GM12878 (cell line): ENCODE data around the gene RRP12.
A peak's percentile ranks its signal among the peaks of the same experiment; 100 is the strongest.

Source experiments
- CREB1 ChIP-seq: IDR thresholded peaks from 2 replicates; pipeline ENCODE4 v1.6.1; 2012; ENCODE audit warnings: low read depth, mild to moderate bottlenecking, inconsistent platforms
- NFIC ChIP-seq: IDR thresholded peaks from 2 replicates; pipeline ENCODE4 v1.6.1; 2012; ENCODE audit warnings: low read depth, mild to moderate bottlenecking, inconsistent platforms, low read length, moderate library complexity
- RAD51 ChIP-seq: fragments of 450-650 bp; IDR thresholded peaks from 2 replicates; pipeline ENCODE4 v1.6.1; 2016; ENCODE audit warnings: moderate library complexity, mild to moderate bottlenecking, inconsistent platforms
- SMC3 ChIP-seq: IDR thresholded peaks from 2 replicates; pipeline ENCODE4 v1.6.1; 2011; ENCODE audit warnings: low read length, improper control_type of control experiment, borderline replicate concordance
- TCF3 ChIP-seq: IDR thresholded peaks from 2 replicates; pipeline ENCODE4 v1.6.1; 2012; ENCODE audit warnings: low read depth, mild to moderate bottlenecking, low read length, borderline replicate concordance; ENCODE audit not compliant: insufficient read depth
- TCF7 ChIP-seq: IDR thresholded peaks from 2 replicates; pipeline ENCODE4 v1.6.1; 2014; ENCODE audit warnings: antibody characterized with exemption, borderline replicate concordance
- TF ChIP-seq, protein P1 (sequence below), 3 experiments: IDR thresholded peaks in 2 of 3; conservative IDR thresholded peaks in 1 of 3; 2 replicates each; pipeline ENCODE4 v1.5.1; 2011; ENCODE audit warnings: low read depth in 3 of 3, low read length in 3 of 3, mild to moderate bottlenecking in 3 of 3, control low read depth in 2 of 3, moderate library complexity in 2 of 3, inconsistent platforms in 1 of 3, mixed read lengths in 1 of 3; ENCODE audit not compliant: control insufficient read depth in 2 of 3, insufficient read depth in 1 of 3; ENCODE audit errors: extremely low read depth in 1 of 3
- TF ChIP-seq, protein P2 (sequence below): IDR thresholded peaks from 2 replicates; pipeline ENCODE4 v1.6.1; 2012; ENCODE audit warnings: mild to moderate bottlenecking, low read depth, low read length
- TF ChIP-seq, protein P3 (sequence below): IDR thresholded peaks from 2 replicates; pipeline ENCODE4 v1.6.1; 2012; ENCODE audit warnings: low read length, inconsistent platforms

DNA sequence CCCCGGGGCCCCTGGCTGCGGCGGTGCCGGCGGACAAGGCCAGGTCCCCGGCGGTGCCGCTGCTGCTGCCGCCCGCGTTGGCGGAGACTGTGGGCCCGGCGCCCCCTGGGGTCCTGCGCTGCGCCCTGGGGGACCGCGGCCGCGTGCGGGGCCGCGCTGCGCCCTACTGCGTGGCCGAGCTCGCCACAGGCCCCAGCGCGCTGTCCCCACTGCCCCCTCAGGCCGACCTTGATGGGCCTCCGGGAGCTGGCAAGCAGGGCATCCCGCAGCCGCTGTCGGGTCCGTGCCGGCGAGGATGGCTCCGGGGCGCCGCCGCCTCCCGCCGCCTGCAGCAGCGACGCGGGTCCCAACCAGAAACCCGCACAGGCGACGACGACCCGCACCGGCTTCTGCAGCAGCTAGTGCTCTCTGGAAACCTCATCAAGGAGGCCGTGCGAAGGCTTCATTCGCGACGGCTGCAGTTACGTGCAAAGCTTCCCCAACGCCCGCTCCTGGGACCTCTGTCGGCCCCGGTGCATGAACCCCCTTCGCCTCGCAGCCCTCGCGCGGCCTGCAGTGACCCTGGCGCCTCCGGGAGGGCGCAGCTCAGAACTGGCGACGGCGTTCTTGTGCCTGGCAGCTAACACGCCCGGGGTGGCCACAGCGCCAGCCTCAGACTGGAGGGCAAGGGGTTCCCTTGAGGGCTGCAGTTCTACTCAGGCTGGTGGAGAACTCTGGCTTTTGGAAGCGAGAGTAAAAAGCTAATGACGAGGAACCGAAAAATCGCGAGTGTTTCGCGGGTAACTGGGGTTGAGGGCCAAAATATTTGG, 81.3 kb downstream of the RRP12 start:
- TF ChIP-seq, protein P1, sequence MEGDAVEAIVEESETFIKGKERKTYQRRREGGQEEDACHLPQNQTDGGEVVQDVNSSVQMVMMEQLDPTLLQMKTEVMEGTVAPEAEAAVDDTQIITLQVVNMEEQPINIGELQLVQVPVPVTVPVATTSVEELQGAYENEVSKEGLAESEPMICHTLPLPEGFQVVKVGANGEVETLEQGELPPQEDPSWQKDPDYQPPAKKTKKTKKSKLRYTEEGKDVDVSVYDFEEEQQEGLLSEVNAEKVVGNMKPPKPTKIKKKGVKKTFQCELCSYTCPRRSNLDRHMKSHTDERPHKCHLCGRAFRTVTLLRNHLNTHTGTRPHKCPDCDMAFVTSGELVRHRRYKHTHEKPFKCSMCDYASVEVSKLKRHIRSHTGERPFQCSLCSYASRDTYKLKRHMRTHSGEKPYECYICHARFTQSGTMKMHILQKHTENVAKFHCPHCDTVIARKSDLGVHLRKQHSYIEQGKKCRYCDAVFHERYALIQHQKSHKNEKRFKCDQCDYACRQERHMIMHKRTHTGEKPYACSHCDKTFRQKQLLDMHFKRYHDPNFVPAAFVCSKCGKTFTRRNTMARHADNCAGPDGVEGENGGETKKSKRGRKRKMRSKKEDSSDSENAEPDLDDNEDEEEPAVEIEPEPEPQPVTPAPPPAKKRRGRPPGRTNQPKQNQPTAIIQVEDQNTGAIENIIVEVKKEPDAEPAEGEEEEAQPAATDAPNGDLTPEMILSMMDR (IDR thresholded peaks at IDR 0.05 in 2 of 3, conservative IDR thresholded peaks at IDR 0.05 in 1 of 3; ENCODE audit: control insufficient read depth in 2 of 3, extremely low read depth in 1 of 3, insufficient read depth in 1 of 3, low read depth in 3 of 3, low read length in 3 of 3) = peak in 1 of 3 experiments; percentile 6; a peak in 1 of 6 replicates
- TF ChIP-seq RAD51 (no peak), CREB1 (no peak), TCF3 (no peak), TCF7 (no peak), NFIC (no peak), SMC3 (no peak)
- TF ChIP-seq, protein P2, sequence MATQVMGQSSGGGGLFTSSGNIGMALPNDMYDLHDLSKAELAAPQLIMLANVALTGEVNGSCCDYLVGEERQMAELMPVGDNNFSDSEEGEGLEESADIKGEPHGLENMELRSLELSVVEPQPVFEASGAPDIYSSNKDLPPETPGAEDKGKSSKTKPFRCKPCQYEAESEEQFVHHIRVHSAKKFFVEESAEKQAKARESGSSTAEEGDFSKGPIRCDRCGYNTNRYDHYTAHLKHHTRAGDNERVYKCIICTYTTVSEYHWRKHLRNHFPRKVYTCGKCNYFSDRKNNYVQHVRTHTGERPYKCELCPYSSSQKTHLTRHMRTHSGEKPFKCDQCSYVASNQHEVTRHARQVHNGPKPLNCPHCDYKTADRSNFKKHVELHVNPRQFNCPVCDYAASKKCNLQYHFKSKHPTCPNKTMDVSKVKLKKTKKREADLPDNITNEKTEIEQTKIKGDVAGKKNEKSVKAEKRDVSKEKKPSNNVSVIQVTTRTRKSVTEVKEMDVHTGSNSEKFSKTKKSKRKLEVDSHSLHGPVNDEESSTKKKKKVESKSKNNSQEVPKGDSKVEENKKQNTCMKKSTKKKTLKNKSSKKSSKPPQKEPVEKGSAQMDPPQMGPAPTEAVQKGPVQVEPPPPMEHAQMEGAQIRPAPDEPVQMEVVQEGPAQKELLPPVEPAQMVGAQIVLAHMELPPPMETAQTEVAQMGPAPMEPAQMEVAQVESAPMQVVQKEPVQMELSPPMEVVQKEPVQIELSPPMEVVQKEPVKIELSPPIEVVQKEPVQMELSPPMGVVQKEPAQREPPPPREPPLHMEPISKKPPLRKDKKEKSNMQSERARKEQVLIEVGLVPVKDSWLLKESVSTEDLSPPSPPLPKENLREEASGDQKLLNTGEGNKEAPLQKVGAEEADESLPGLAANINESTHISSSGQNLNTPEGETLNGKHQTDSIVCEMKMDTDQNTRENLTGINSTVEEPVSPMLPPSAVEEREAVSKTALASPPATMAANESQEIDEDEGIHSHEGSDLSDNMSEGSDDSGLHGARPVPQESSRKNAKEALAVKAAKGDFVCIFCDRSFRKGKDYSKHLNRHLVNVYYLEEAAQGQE = no peak
- TF ChIP-seq, protein P3, sequence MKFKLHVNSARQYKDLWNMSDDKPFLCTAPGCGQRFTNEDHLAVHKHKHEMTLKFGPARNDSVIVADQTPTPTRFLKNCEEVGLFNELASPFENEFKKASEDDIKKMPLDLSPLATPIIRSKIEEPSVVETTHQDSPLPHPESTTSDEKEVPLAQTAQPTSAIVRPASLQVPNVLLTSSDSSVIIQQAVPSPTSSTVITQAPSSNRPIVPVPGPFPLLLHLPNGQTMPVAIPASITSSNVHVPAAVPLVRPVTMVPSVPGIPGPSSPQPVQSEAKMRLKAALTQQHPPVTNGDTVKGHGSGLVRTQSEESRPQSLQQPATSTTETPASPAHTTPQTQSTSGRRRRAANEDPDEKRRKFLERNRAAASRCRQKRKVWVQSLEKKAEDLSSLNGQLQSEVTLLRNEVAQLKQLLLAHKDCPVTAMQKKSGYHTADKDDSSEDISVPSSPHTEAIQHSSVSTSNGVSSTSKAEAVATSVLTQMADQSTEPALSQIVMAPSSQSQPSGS = no peak
